GM19240 (cell line): ENCODE measurements around the gene TTC3.
"Not testable (repeated sequence)": the region's sequence is repeated elsewhere in the genome, so short reads cannot be mapped to it uniquely, and the experiment has no call there.

Source experiments
- DNase-seq: peaks from one replicate; pipeline ENCODE4 v3.0.0; 2011; ENCODE audit warnings: low spot score; ENCODE audit not compliant: insufficient read length

TTC3 gene

DNA sequence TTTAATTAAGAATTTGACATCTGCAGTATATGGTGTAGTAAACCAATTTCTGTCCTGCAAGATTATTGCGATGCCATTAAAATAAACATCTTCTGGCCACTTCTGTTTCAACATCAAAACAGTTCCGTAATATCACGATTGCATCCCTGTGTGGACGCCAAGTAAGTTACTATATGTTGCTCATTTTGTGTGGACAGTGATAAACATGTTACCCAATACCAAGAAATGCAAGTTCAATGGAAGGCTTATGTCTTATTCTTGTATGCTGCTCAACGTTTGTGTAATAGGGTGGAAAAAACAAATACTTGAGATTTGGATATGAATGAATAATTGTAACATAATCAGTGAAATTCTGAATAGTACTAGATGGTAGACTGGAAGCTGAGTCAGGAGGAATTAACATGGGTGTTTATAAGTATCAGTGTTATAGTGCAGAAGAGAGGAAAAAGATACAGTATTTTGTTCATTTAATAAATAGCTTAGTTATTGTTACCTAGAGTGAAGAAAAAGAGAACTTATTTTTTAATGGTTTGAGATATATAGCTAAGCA, 15.2 kb downstream of the TTC3 start:
- DNase-seq: no peak

DNA sequence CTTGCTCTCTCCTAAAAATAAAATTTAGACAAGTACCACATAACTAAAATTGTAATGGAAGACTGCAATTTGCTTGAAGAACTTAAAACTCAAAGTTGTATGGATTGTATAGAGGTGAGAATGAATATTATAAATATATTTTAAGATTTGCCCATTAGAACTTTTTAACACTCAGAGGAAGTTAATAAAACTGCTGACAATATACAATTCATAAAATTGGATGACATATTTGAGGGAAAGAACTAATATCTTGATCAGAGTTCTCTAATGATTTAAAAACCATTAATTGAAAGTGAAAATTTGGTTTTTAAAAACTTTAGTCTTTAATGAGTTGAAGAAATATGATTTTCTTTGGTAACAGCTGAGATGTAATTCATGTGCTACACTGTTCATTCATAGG, 20.9 kb downstream of the TTC3 start:
- no peak for DNase-seq

DNA sequence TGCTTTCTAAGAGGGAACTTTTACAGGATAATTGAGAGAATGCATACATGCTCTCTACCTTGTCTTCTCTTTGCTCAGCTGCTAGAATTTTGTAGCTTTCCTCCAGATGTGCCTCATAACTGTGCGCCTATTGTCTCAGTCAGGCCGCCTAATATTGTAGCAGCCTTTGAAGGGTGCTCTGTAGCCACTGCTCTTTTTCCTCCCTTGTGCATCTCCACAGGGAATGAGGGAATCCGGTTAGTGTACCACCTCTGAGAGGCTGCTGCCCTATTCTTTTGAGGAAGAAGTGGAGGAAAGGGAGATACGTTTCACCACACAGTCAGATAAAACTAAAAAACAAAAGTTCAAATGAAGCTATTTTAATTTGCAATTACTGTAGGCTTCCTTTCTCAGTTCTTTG, 22.8 kb downstream of the TTC3 start:
- no peak for DNase-seq

DNA sequence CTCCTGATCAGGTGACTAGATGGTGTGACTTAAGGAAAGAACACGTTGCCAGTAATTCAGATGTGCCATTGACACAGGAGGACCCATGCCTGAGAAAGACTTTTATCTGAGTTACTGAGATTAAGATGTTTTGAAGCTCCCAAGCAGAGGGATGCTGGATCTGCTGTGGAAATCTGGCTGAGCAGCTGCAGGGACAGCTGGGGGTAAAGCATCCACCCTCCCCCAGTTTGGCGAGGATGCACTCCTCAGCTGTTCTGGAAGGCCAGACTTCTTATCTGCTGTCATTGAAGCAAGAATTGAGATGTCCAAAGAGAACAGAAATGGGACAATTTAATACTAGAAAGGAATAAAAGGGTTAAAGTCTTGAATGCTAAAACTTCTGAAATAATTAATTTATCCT, 25.7 kb downstream of the TTC3 start:
- DNase-seq: no peak

DNA sequence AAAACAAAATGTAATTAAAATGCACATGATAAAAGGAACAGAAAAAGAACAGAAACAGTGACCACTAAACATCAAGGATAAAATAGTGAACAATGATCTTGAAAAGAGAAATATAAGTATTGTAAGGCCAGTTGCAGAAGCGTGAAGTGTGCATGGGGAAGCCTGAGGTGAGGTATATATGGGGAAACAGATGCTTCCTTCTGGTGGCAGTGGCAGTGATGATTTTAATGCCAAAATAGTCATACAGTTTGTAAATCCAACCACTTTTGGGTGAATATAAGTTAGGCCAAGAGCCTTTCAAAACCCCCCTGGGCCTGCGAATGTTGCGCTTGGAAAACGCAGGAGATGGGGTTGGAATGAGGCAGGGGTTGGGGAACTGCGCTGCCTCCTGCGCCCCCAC, 27.3 kb downstream of the TTC3 start:
- DNase-seq: no peak

DNA sequence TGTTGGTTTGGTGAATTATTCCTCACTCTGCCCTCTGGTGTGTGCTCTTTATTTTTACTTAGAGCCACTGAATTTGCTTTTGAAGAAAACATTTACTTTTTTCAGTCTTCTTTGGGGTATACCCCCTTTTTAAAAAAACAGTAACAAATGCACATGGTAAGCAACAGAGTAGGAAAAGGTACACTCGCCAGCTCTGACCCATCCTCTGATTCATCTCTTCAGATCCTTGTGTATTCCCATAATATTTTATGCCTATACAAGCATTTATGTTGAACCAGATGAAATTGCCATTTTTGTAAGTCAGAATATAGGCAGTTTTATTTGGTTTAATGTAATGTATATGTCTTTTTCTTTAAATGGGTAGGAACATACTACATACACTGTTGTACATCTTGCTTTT, 28.3 kb downstream of the TTC3 start:
- no peak for DNase-seq

DNA sequence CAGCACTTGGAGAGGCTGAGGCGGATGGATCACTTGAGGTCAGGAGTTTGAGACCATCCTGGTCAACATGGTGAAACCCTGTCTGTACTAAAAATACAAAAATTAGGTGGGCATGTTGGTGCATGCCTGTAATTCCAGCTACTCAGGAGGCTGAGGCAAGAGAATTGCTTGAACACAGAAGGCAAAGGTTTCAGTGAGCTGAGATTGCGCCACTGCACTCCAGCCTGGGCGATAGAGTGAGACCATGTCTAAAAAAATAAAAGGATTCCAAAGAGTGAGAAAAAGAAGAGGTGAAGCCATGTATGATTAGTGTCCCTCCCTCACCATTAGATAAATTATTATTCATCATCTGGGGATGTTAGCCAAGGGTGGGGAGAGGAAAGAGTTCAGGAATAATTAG, 29.7 kb downstream of the TTC3 start:
- not testable (repeated sequence) for DNase-seq

DNA sequence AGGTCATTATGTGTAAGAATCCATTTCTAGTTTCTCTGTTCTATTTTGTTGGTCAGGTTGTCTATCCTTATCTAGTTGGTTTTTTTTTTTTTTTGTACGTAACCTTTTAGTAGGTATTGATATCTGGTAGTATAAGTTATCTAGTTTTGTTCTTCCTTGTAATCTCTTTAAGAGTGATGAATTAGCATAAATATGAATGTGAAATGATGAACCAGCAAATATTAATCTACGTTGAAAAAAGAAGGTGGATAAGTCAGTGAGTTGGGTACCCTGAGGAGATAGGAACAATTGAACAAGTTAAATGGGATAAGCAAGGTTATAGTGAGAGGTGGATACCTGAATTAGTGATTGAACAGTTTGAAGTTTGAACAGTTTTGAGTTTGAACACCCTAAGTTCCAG, 33.9 kb downstream of the TTC3 start:
- DNase-seq: no peak

DNA sequence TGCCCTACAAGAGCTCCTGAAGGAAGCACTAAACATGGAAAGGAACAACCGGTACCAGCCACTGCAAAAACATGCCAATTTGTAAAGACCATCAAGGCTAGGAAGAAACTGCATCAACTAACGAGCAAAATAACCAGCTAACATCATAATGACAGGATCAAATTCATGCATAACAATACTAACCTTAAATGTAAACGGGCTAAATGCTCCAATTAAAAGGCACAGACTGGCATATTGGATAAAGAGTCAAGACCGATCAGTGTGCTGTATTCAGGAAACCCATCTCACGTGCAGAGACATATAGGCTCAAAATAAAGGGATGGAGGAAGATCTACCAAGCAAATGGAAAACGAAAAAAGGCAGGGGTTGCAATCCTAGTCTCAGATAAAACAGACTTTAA, 38.0 kb downstream of the TTC3 start:
- DNase-seq: not testable (repeated sequence)

DNA sequence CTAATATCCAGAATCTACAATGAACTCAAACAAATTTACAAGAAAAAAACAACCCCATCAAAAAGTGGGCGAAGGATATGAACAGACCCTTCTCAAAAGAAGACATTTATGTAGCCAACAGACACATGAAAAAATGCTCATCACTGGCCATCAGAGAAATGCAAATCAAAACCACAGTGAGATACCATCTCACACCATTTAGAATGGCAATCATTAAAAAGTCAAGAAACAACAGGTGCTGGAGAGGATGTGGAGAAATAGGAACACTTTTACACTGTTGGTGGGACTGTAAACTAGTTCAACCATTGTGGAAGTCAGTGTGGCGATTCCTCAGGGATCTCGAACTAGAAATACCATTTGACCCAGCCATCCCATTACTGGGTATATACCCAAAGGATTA, 41.2 kb downstream of the TTC3 start:
- not testable (repeated sequence) for DNase-seq

DNA sequence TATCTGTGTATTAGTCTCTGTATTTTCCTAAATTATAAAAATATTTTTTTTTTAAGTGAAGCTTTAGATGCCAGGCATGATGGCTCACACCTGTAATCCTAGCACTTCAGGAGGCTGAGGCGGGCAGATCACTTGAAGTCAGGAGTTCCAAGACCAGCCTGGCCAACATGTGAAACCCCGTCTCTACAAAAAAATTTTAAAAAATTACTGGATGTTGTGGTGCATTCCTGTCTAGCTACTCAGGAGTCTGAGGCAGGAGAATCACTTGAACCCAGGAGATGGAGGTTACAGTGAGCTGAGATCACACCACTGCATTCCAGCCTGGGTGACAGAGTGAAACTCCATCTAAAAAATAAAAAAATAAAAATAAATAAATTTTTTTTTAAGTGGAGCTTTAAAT, 43.4 kb downstream of the TTC3 start:
- DNase-seq: not testable (repeated sequence)

DNA sequence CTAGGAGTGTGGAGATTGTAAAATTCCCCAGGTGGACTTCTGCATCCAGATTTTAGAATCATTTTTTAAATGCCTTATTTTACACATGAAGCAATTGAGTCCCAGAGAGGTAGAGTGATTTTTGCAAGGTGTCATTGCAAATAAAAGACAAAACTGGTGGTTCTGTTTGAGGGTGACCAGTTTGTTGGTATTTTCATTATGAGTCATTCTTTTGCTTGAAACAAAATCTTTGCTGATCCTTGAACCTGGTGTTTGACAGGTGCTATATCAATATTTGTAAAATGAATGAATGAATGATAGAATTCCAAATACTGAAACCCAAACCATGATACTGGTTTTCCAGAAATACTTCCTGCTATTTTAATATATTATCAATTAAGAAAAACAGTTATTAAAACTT, 44.1 kb downstream of the TTC3 start:
- DNase-seq: no peak

DNA sequence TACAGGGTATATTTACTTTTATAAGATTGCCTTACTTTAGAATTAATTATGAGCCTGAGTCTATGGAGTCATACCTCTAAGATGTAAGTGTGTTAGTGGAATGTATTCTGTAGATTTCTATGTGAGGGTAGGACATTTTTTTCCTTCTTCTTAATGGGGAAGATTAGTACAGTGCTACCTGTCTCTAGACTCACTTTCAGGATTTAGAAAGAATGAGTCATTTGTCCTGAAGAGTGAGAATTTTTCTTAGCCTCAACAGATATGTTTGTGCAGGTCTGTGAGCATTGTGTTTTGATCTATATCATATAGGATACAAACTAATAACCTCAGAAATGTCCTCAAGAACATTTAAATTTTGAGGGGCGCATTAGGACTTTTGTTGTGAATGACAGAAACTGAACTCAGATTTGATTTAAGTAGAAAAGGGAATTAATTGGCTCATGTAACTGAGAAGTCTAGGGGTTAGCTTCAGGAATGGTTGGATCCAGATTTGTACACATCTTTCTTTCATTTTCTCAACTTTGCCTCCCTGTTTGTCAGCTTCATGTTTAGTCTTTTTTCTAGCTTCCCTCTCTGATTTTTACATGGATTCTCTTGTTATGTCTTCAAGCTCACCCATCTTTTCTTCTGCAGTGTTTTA, 45.3 kb downstream of the TTC3 start:
- no peak for DNase-seq

DNA sequence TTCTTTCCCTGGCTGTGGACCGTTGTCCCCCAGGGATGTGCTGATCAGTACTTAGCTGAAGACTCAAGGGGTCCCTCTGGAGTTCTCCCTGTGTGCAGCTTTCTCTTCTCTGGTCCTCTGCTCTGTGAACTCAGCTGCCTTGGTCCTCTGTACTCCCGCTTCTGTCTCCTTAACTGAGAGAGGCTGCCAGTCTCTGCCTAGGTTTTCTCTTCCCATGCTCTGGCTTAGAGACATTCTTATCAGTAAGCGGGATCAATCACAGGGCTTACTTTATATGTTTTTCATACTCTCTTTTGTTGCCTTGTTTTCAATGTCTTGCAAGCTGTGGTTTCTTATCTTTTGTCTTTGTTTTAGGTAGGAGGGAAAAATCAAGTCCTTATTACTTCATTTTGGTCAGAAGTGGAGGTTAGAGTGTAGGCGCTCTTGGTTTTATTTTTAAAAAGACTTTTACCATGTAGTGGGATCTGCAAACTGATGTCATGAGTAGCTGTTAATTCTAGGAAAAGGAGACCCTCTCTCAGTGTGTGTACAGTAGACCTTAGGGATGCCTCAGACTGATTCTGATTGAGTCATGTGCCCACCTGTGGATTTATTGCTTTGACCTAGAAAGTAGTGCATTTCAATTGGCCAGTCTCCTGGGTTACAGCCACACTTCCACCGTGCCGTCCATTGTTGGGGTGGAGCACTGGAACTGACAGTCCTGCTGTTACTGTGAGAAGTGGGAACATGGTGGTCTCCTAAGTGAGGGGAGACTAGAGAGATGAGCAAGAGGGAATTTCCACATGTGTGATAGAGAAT, 46.6 kb downstream of the TTC3 start:
- no peak for DNase-seq

DNA sequence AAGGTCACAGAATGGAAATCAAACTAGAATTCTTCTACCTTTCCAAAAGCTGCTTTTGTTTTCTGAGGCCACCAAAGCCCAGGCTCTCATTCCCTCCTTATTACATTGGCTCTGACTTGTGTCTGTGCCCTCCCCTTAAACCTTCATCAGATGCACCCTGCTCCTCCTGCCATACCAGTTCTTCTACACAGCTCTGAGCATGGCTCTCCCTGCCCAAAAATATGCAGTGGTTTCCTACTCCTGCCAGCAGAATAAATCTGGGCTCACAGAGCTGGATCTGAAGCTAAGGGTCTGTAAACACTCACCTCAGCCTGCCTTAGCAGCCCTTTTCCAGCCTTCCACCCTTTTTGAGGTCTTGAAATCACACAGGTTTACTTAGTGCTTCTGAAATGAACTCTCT, 55.0 kb downstream of the TTC3 start:
- DNase-seq: no peak

DNA sequence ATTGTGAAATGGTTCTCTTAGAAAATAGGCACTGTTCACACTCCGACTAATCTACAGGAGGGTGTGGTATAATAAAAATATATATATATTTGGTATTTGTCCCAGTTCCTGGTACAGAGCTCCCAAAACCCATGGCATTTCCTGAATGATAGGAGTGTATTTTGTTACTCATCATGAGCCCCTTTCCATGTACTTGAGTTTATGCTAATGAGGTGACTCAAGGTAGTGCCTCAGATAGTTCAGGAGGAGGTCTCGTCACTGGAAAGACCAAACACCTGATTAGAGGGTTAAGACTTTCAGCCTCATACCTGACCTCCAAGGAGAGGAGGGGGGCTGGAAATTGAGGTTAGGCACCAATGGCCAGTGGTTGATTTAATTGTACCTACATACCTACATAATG, 57.9 kb downstream of the TTC3 start:
- no peak for DNase-seq

DNA sequence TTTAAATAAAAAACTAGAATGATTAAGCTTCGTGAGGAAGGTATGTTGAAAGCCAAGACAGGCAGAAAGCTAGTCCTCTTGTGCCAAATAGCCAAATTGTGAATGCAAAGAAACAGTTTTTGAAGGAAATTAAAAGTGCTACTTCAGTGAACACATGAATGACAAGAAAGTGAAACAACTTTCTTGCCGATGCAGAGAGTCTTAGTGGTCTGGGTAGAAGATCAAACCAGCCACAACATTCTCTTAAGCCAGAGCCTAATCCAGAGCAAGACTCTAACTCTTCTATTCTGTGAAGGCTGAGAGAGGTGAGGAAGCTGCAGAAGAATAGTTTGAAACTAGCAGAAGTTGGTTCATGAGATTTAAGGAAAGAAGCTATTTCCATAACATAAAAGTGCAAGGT, 63.2 kb downstream of the TTC3 start:
- no peak for DNase-seq

DNA sequence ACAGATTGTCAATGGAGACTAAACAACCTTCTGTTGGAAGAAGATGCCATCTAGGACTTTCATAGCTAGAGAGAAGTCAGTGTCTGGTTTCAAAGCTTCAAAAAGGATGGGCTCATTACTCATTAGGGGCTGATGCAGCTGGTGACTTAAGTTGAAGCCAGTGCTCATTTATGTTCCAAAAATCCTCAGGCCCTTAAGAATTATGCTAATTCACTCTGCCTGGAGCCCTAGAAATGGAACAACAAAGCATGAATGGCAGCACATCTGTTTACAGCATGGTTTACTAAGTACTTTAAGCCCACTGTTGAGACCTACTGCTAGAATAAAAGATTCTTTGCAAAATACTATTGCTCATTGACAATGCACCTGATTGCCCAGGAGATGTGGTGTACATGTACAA, 63.7 kb downstream of the TTC3 start:
- no peak for DNase-seq

DNA sequence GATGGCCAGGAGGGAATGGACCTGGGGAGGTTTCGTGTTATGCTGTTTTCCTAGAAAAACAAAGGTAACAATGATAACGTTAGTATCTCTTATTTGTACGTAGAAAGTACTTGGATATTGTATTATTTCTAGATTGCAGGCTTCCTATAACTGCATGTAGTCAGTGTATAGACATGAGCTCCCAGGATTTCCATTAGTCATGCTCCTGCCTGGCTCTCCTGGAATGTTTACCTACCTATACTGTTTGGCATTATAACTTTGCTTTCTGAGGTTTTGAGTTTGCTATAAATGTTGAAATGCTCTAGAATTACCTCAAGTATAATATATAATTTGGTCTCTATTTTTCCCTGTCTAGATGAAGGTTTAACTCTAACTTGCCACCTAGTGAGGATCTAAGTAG, 66.1 kb downstream of the TTC3 start:
- DNase-seq: no peak

DNA sequence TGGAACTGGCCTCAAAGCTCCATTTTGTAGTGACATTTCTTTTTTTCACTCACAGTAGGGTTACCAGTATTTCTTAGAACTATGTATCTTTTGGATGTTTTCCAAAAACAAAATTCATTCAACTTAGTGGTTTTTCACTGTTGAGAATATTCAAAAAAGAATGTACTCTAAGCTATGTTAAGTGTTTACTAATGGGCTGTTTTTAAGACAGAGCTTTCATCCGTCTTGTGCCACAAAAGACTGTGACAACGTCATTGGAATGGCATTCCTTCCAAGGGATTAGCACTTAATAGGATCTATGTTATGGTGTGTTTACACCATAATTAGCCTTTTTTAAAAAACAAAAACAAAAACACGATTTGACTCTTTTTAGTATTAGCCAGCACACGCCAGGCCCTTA, 66.8 kb downstream of the TTC3 start:
- no peak for DNase-seq

DNA sequence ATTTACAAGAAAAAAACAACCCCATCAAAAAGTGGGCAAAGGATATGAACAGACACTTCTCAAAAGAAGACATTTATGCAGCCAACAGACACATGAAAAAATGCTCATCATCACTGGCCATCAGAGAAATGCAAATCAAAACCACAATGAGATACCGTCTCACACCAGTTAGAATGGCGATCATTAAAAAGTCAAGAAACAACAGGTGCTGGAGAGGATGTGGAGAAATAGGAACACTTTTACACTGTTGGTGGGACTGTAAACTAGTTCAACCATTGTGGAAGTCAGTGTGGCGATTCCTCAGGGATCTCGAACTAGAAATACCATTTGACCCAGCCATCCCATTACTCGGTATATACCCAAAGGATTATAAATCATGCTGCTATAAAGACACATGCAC, 70.3 kb downstream of the TTC3 start:
- DNase-seq: not testable (repeated sequence)

DNA sequence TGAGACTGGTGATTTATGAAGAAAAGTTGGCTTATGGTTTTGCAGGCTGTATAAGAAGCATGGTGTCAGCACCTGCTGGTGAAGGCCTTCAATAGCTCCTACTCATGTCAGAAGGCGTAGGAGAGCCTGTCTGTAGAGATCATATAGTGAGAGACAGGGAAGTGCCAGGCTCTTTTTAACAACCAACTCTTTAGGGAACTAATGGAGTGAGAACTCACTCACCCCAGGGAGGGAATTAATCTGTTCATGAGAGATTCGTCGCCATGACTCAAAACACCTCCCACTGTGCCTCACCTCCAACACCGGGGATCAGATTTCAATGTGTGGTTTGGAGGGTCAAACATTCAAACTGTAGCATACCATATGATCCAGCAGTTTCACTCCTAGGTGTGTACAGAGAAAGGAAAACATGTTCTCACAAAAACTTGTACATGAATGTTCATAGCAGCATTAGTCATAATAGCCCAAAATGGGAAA, 72.6 kb downstream of the TTC3 start:
- no peak for DNase-seq
